ENCODE measurements around the gene MRPS12.
"Not testable (repeated sequence)": the region's sequence is repeated elsewhere in the genome, so short reads cannot be mapped to it uniquely, and the experiment has no call there.

GRCh38 chr19:38966149-38966548 lies 35.4 kb downstream of the MRPS12 start:
- TF ChIP-seq CTCF, POLR2A (IDR thresholded peaks at IDR 0.05): not testable (repeated sequence)
